BLaER1 treated with 17β-estradiol and CSF1 and Interleukin-3, amounts not matched to agents 10 nM and 100 nM (cell line): ENCODE measurements around the gene BCL11B.

Experiments
- H3K27ac ChIP-seq, 11 experiments: shearing (Covaris generic); formaldehyde crosslinking; 2 replicates each; pipeline ENCODE4 v1.8.1; 2022
- H3K27me3 ChIP-seq, 11 experiments: shearing (Covaris generic); formaldehyde crosslinking; 2 replicates each; pipeline ENCODE4 v1.8.1; 2022
- H3K36me3 ChIP-seq, 11 experiments: shearing (Covaris generic); formaldehyde crosslinking; 2 replicates each; pipeline ENCODE4 v1.8.1; 2022
- H3K4me1 ChIP-seq, 10 experiments: shearing (Covaris generic); formaldehyde crosslinking; 2 replicates each; pipeline ENCODE4 v1.8.1; 2022
- H3K4me2 ChIP-seq, 11 experiments: shearing (Covaris generic); formaldehyde crosslinking; 2 replicates each; pipeline ENCODE4 v1.8.1; 2022
- H3K4me3 ChIP-seq, 10 experiments: shearing (Covaris generic); formaldehyde crosslinking; 2 replicates each; pipeline ENCODE4 v1.8.1; 2022
- H3K9ac ChIP-seq, 11 experiments: shearing (Covaris generic); formaldehyde crosslinking; 2 replicates each; pipeline ENCODE4 v1.8.1; 2022
- H3K9me3 ChIP-seq, 11 experiments: shearing (Covaris generic); formaldehyde crosslinking; replicated peaks in 1 of 11; 2 replicates each; pipeline ENCODE4 v1.8.1; 2022
- H4K20me1 ChIP-seq, 11 experiments: shearing (Covaris generic); formaldehyde crosslinking; 2 replicates each; pipeline ENCODE4 v1.8.1; 2022
- Cebpa-rat ChIP-seq, 11 experiments: shearing (Covaris generic); IDR thresholded peaks; 2 replicates each; pipeline ENCODE4 v1.8.1; 2022

The BCL11B gene

GRCh38 chr14:99271951-99272631, at the start of gene BCL11B:
BCL11B (minus strand) TSS chr14:99272197; CDS start chr14:99271218, 979 bp downstream.
- H3K9ac ChIP-seq: peak within 1 kb of the TSS; percentile 72 to 85 (median 79)
- H3K27me3 ChIP-seq: peaks cover 77 to 100% (median 100%) of the 10 kb centered on the region in 11 experiments
- H3K36me3 ChIP-seq: no peaks in the 10 kb centered on the region
- no peaks in the 10 kb centered on the region for H3K9me3 ChIP-seq
- peak within 1 kb of the TSS in 10 of 11 experiments; percentile 58 to 80 (median 75); a peak in 21 of 22 replicates for H3K27ac ChIP-seq
- peaks cover 27 to 50% (median 42%) of the 10 kb centered on the region in 10 experiments for H3K4me1 ChIP-seq
- H4K20me1 ChIP-seq: peaks cover 0 to 38% (median 18%) of the 10 kb centered on the region in 11 experiments; a peak in 17 of 22 replicates
- peak within 1 kb of the TSS; percentile 69 to 78 (median 76) for H3K4me3 ChIP-seq
- no peak for TF ChIP-seq Cebpa-rat (IDR thresholded peaks at IDR 0.05)
- H3K4me2 ChIP-seq: peak within 1 kb of the TSS; percentile 85 to 97 (median 96)

- no peaks in the 10 kb centered on the region for H3K9me3 ChIP-seq
- no peak for TF ChIP-seq Cebpa-rat (IDR thresholded peaks at IDR 0.05)
- H3K9ac ChIP-seq: no peak overlapping the region
- no peak overlapping the region for H3K27ac ChIP-seq
- no peaks in the 10 kb centered on the region for H3K36me3 ChIP-seq
- H3K4me1 ChIP-seq: no peaks in the 10 kb centered on the region
- H3K27me3 ChIP-seq: no peaks in the 10 kb centered on the region
- no peak overlapping the region for H3K4me2 ChIP-seq
- H3K4me3 ChIP-seq: no peak overlapping the region
- no peaks in the 10 kb centered on the region; a peak in 1 of 22 replicates for H4K20me1 ChIP-seq
These were observed 49.4 kb upstream of the BCL11B start for GRCh38 chr14:99321236-99321925.

DNA sequence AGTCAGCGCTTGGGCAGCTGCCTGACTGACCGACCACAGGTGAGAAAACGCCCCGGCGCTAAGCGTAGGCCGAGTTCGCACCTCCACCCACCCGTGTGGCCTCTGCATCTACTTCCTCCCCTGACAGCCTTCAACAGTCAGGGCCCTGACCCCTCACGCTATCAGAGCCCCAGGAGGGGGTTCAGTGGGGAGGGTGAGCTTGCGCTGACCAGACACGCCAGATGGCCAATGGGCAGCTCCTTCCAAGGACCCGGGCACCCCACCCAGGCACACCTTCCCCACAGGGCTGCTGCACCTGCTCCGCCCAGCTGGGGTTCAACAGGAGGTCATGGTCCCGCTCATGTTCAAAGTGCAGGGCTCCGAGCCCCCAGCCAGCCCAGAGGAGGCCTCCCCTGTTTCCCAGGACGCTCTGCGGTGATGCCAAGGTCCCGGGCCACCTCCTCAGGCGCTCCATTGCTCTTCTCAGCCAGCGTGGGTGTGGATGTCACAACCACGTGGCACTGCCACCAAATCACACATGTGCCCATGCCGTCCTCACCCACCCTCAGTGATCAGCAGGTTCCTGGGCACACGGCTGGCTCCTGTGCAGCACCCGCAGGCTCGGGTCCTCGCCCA, 48.7 kb upstream of the BCL11B start:
- Histone ChIP-seq H4K20me1 (no peaks in the 10 kb centered on the region; a peak in 1 of 22 replicates), H3K4me2 (no peak overlapping the region), H3K27me3 (no peaks in the 10 kb centered on the region), H3K4me1 (peaks cover 0 to under 1% (median 0%) of the 10 kb centered on the region in 10 experiments; a peak in 1 of 20 replicates), H3K4me3 (no peak overlapping the region), H3K9me3 (no peaks in the 10 kb centered on the region), H3K27ac (no peak overlapping the region), H3K9ac (no peak overlapping the region), H3K36me3 (no peaks in the 10 kb centered on the region)
- TF ChIP-seq Cebpa-rat (IDR thresholded peaks at IDR 0.05): no peak

- Histone ChIP-seq H3K27ac (no peak overlapping the region), H3K4me3 (no peak overlapping the region), H3K36me3 (no peaks in the 10 kb centered on the region), H3K9me3 (no peaks in the 10 kb centered on the region), H3K4me1 (peaks cover 0 to 6% (median 2%) of the 10 kb centered on the region in 10 experiments; a peak in 11 of 20 replicates), H3K9ac (no peak overlapping the region), H4K20me1 (no peaks in the 10 kb centered on the region; a peak in 1 of 22 replicates), H3K4me2 (no peak overlapping the region), H3K27me3 (no peaks in the 10 kb centered on the region)
- TF ChIP-seq Cebpa-rat (IDR thresholded peaks at IDR 0.05): no peak
These were observed 48.1 kb upstream of the BCL11B start for GRCh38 chr14:99320105-99320572.

DNA sequence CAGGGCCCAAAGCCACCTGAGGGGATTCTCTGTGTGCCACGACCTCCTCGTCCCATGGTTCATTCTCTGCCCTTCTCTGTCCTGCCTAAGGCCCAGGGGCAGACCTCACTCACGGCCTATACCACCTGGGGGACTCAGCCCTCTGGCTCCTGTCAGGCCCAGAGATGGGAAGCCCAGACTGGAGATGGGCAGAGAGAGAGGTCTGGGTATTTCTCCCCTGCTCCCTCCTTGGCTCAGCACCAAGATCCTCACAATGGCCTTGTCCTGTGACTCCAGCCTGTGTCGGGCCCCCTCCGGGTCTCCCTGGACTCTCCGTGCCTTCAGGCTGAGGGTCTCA, 46.9 kb upstream of the BCL11B start:
- Histone ChIP-seq H3K9me3 (no peaks in the 10 kb centered on the region), H3K9ac (no peak overlapping the region), H3K4me1 (peaks cover 0 to 14% (median 4%) of the 10 kb centered on the region in 10 experiments; a peak in 11 of 20 replicates), H3K4me2 (no peak overlapping the region), H3K27ac (no peak overlapping the region), H3K27me3 (no peaks in the 10 kb centered on the region), H3K36me3 (no peaks in the 10 kb centered on the region), H3K4me3 (no peak overlapping the region), H4K20me1 (no peaks in the 10 kb centered on the region; a peak in 1 of 22 replicates)
- no peak for TF ChIP-seq Cebpa-rat (IDR thresholded peaks at IDR 0.05)

DNA sequence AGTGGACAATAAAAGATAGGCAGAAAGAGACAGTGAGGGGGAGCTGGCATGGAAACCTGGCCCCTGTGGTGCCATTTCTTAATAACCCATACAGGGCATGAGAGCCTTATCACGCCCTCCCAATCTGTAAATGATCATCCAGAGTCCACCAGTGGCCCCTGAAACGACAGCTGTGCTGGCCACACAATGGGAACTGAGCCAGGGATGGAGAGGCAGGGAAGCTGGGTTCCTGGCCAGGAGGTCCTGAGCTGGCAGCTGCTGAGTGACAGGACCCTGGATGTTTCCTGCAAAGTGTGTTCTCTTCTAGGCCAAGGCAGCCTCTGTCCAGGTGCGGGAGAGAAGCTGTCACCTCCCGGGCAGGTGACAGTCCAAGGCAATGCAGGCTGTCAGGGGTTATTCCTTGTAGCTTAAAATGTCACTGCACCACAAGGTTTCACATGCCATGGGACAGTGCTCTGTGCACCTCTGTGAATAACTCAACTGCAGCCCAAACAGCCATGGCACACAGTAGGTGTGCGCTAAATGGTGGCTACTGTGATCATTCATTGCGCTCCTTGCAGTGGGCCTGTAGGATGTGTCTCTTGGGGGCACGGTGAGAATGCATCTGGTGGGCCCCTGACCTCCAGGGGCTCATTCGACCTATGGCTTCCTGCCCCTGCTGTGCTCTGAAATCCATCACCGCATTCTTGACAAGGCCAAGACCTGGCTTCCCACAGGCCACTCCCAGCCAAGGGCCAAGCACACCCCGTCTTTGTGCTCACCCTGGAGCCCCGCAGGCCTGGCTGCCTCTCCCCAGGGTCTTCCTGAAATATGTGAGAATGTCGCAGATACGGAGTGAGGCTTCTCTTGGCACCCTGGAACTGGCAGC, 46.3 kb upstream of the BCL11B start:
- Histone ChIP-seq H3K27me3 (no peaks in the 10 kb centered on the region), H3K27ac (no peak overlapping the region), H3K4me3 (no peak overlapping the region), H3K9me3 (no peaks in the 10 kb centered on the region), H3K4me1 (peaks cover 0 to 14% (median 4%) of the 10 kb centered on the region in 10 experiments; a peak in 11 of 20 replicates), H3K9ac (no peak overlapping the region), H4K20me1 (no peaks in the 10 kb centered on the region), H3K36me3 (no peaks in the 10 kb centered on the region), H3K4me2 (no peak overlapping the region)
- no peak for TF ChIP-seq Cebpa-rat (IDR thresholded peaks at IDR 0.05)

- Histone ChIP-seq H3K4me2 (no peak overlapping the region), H3K9me3 (no peaks in the 10 kb centered on the region), H3K4me3 (no peak overlapping the region), H4K20me1 (no peaks in the 10 kb centered on the region), H3K27ac (no peak overlapping the region), H3K36me3 (no peaks in the 10 kb centered on the region), H3K9ac (no peak overlapping the region), H3K4me1 (peaks cover 0 to 14% (median 4%) of the 10 kb centered on the region in 10 experiments; a peak in 11 of 20 replicates), H3K27me3 (no peaks in the 10 kb centered on the region)
- no peak for TF ChIP-seq Cebpa-rat (IDR thresholded peaks at IDR 0.05)
These were observed 45.5 kb upstream of the BCL11B start for GRCh38 chr14:99317231-99318090.
